ENCODE measurements around the gene PRDM15.

The PRDM15 gene

DNA sequence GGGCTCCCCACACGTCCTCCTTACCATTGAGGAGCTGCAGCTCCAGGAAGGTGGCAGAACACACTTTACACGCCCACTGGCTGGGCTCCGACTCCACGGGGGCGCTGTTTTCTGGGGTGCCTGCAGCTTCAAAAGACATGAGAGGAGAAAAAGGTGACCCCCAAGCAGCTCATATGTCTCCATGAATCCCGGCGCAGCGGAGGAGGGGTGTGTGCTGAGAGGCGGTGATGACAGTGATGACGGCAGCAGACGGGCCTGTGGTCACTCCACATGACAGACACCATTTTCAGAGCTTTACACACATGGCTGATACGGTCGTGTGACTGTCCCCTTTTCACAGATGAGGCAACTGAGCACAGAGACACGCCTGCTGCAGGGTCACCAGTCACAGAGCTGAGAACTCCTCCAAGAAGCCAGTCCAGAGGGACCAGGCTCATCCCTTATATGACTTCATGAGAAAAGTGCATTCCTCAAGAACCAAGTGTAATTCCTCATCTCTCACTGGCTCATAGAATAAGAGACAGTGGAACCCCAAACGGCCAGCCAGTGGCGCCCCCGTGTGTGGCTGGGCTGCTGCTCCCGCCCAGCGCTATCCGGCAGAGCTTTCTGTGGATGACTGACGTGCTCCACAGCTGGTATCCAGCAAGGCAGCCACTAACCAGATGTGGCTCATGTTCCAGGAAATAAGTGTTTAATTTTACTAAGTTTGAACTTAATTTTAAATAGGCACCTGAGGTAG lies 31.9 kb downstream of the PRDM15 start:
- no peak overlapping the region for H3K9ac ChIP-seq (ENCODE audit: low read length)
- TF ChIP-seq EZH2 (optimal IDR thresholded peaks at IDR 0.05; ENCODE audit: low read depth, low read length) = no peak
- no peak for TF ChIP-seq EZH2phosphoT487 (IDR thresholded peaks at IDR 0.05; ENCODE audit: low read length)
- TF ChIP-seq CTCF (IDR thresholded peaks at IDR 0.05; ENCODE audit: low read length) = no peak
- DNase-seq = no peak
- H3K9me2 ChIP-seq (replicated peaks; ENCODE audit: insufficient read depth, low read length) = no peaks in the 10 kb centered on the region
- H3K9me3 ChIP-seq (replicated peaks; ENCODE audit: insufficient read depth, low read length) = no peaks in the 10 kb centered on the region
- no peak overlapping the region for H3K27ac ChIP-seq (ENCODE audit: low read length)
- no peak overlapping the region for H3K4me3 ChIP-seq (ENCODE audit: low read length)
- H2AFZ ChIP-seq (ENCODE audit: low read length) = no peak overlapping the region
- no peak overlapping the region for H3K4me2 ChIP-seq (ENCODE audit: low read depth, low read length)
- H3K27me3 ChIP-seq (replicated peaks; ENCODE audit: insufficient read depth, low read length) = no peaks in the 10 kb centered on the region
- H3K4me1 ChIP-seq (ENCODE audit: low read length) = no peaks in the 10 kb centered on the region
- no peaks in the 10 kb centered on the region for H3K79me2 ChIP-seq (ENCODE audit: low read length)
- H3F3A ChIP-seq (ENCODE audit: insufficient read depth, low read length) = no peaks in the 10 kb centered on the region
- no peaks in the 10 kb centered on the region for H4K20me1 ChIP-seq (ENCODE audit: insufficient read depth, low read length)
- H3K36me3 ChIP-seq (replicated peaks; ENCODE audit: insufficient read depth, low read length) = no peaks in the 10 kb centered on the region

GRCh38 chr21:41846536-41846935 lies 32.6 kb downstream of the PRDM15 start:
- DNase-seq = no peak
- H3K4me3 ChIP-seq (ENCODE audit: low read length) = no peak overlapping the region
- no peaks in the 10 kb centered on the region for H3K9me2 ChIP-seq (replicated peaks; ENCODE audit: insufficient read depth, low read length)
- TF ChIP-seq EZH2phosphoT487 (IDR thresholded peaks at IDR 0.05; ENCODE audit: low read length) (no peak), EZH2 (optimal IDR thresholded peaks at IDR 0.05; ENCODE audit: low read depth, low read length) (no peak), CTCF (IDR thresholded peaks at IDR 0.05; ENCODE audit: low read length) (no peak)
- H3K4me1 ChIP-seq (ENCODE audit: low read length) = no peaks in the 10 kb centered on the region
- H2AFZ ChIP-seq (ENCODE audit: low read length) = no peak overlapping the region
- H3K27me3 ChIP-seq (replicated peaks; ENCODE audit: insufficient read depth, low read length) = no peaks in the 10 kb centered on the region
- no peaks in the 10 kb centered on the region for H3K36me3 ChIP-seq (replicated peaks; ENCODE audit: insufficient read depth, low read length)
- H3F3A ChIP-seq (ENCODE audit: insufficient read depth, low read length) = no peaks in the 10 kb centered on the region
- H3K4me2 ChIP-seq (ENCODE audit: low read depth, low read length) = no peak overlapping the region
- no peaks in the 10 kb centered on the region for H4K20me1 ChIP-seq (ENCODE audit: insufficient read depth, low read length)
- no peak overlapping the region for H3K9ac ChIP-seq (ENCODE audit: low read length)
- no peak overlapping the region for H3K27ac ChIP-seq (ENCODE audit: low read length)
- H3K79me2 ChIP-seq (ENCODE audit: low read length) = no peaks in the 10 kb centered on the region
- no peaks in the 10 kb centered on the region for H3K9me3 ChIP-seq (replicated peaks; ENCODE audit: insufficient read depth, low read length)

DNA sequence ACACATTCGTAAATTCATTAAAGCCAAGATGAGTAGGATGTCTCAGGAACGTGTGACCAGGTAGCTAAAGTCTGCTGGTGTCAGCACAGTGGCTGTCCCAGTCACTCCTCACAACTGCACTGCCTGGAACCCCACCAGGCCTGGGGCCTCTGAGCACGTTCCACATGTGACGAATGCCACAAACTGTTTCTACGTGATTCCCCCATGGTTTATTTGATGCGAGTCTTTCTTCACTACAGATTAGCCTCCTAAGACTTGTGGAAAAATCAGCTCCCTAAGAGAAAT lies 33.2 kb downstream of the PRDM15 start:
- Histone ChIP-seq H3K9me2 (replicated peaks; ENCODE audit: insufficient read depth, low read length) (no peaks in the 10 kb centered on the region), H3K4me1 (ENCODE audit: low read length) (no peaks in the 10 kb centered on the region), H3K9me3 (replicated peaks; ENCODE audit: insufficient read depth, low read length) (no peaks in the 10 kb centered on the region), H2AFZ (ENCODE audit: low read length) (no peak overlapping the region), H3K27ac (ENCODE audit: low read length) (no peak overlapping the region), H3K9ac (ENCODE audit: low read length) (no peak overlapping the region), H3K27me3 (replicated peaks; ENCODE audit: insufficient read depth, low read length) (no peaks in the 10 kb centered on the region), H3K4me3 (ENCODE audit: low read length) (no peak overlapping the region), H3K79me2 (ENCODE audit: low read length) (no peaks in the 10 kb centered on the region), H3K36me3 (replicated peaks; ENCODE audit: insufficient read depth, low read length) (no peaks in the 10 kb centered on the region), H3F3A (ENCODE audit: insufficient read depth, low read length) (no peaks in the 10 kb centered on the region), H4K20me1 (ENCODE audit: insufficient read depth, low read length) (no peaks in the 10 kb centered on the region), H3K4me2 (ENCODE audit: low read depth, low read length) (no peak overlapping the region)
- TF ChIP-seq CTCF (IDR thresholded peaks at IDR 0.05; ENCODE audit: low read length) (no peak), EZH2phosphoT487 (IDR thresholded peaks at IDR 0.05; ENCODE audit: low read length) (no peak), EZH2 (optimal IDR thresholded peaks at IDR 0.05; ENCODE audit: low read depth, low read length) (no peak)
- no peak for DNase-seq
